ENCODE measurements around the gene FAM171A2. TPM values are rescaled to one million over a fixed set of nuclear protein-coding genes. Genes with fewer than 3 reads are reported as not detected.

FAM171A2 gene
- total RNA-seq, 1 experiment from 2014 or later: 27.5 TPM

GRCh38 chr17:44397479-44398440 is 34.1 kb upstream of the FAM171A2 start:
- Mint-ChIP-seq H3K27ac (peak overlapping the region in 1 of 3 experiments; percentile 71; a peak in 3 of 7 replicates), H3K9me3 (no peaks in the 10 kb centered on the region; a peak in 1 of 5 replicates), H3K27me3 (ENCODE audit: low read depth) (peaks cover 1% of the 10 kb centered on the region), H3K36me3 (ENCODE audit: insufficient read depth in 1 of 3, low read depth in 3 of 3) (peaks cover 25 to 53% (median 52%) of the 10 kb centered on the region in 3 experiments; a peak in 6 of 7 replicates), H3K4me3 (no peak overlapping the region), H3K4me1 (no peaks in the 10 kb centered on the region)
- Histone ChIP-seq H4K20me1 (ENCODE audit: control insufficient read depth, insufficient read depth, insufficient read length) (no peaks in the 10 kb centered on the region), H3K23me2 (ENCODE audit: insufficient read length, low read depth, low read length, poor library complexity, severe bottlenecking) (no peaks in the 10 kb centered on the region), H3K4me2 (ENCODE audit: insufficient read depth, insufficient read length, low read length) (no peak overlapping the region), H3T11ph (ENCODE audit: low read length) (no peak overlapping the region), H2BK15ac (ENCODE audit: low read depth, low read length) (no peak overlapping the region), H3K27me3 (ENCODE audit: insufficient read depth, low read length) (no peaks in the 10 kb centered on the region), H2BK120ac (ENCODE audit: low read depth, low read length, poor library complexity, severe bottlenecking) (no peak overlapping the region), H2BK5ac (ENCODE audit: insufficient read length, low read length) (no peak overlapping the region), H2AK5ac (ENCODE audit: insufficient read length, low read length) (no peak overlapping the region), H4K8ac (replicated peaks; ENCODE audit: insufficient read length, low read depth, low read length) (no peak overlapping the region), H3K23ac (ENCODE audit: insufficient read length, low read depth, low read length) (no peak overlapping the region), H4K91ac (ENCODE audit: insufficient read length, low read depth, low read length) (no peak overlapping the region), H2BK12ac (ENCODE audit: insufficient read length, low read depth, low read length) (no peak overlapping the region), H3K4me1 (ENCODE audit: insufficient read depth, low read length) (no peaks in the 10 kb centered on the region), H3K79me2 (ENCODE audit: insufficient read depth, low read length) (no peaks in the 10 kb centered on the region), H3K27ac (ENCODE audit: insufficient read length, low read depth, low read length) (no peak overlapping the region), H3K14ac (ENCODE audit: insufficient read depth, low read length) (no peak overlapping the region), H3K18ac (ENCODE audit: insufficient read length, low read depth, low read length) (no peak overlapping the region), H3K79me1 (ENCODE audit: insufficient read depth, low read depth, low read length, poor library complexity, severe bottlenecking) (no peaks in the 10 kb centered on the region), H4K5ac (ENCODE audit: insufficient read length, low read depth, low read length) (no peak overlapping the region), H3K9ac (ENCODE audit: extremely low read depth, insufficient read length, low read length) (no peak overlapping the region), H3K56ac (ENCODE audit: insufficient read length, low read depth, low read length) (no peak overlapping the region), H2BK20ac (ENCODE audit: low read depth, low read length, poor library complexity, severe bottlenecking) (no peak overlapping the region), H3K9me3 (ENCODE audit: control insufficient read depth, low read depth, low read length) (no peaks in the 10 kb centered on the region), H3K4ac (ENCODE audit: low read depth, low read length) (no peak overlapping the region), H2AFZ (ENCODE audit: low read length) (no peak overlapping the region)
- no CpG with 5 or more reads among the region's 8 CpGs for WGBS (ENCODE audit: extremely low coverage, insufficient read length, low lambda C conversion rate)
- no peak for TF ChIP-seq CTCF (conservative IDR thresholded peaks at IDR 0.05)
- DNase-seq: peak; percentile 27

All from H9 (cell line).